HG03432 (cell line): ENCODE measurements around the gene FBXW7.
"Not testable (repeated sequence)": the region's sequence is repeated elsewhere in the genome, so short reads cannot be mapped to it uniquely, and the experiment has no call there.

Experiments used
- ATAC-seq: cut with Tn5 transposase; IDR thresholded peaks from one replicate; pipeline ENCODE4 v1.9.1; 2021; ENCODE audit warnings: mild to moderate bottlenecking, moderate library complexity; ENCODE audit not compliant: unreplicated experiment

Gene FBXW7

GRCh38 chr4:152535903-152536544 is at the start of gene FBXW7:
FBXW7 (minus strand) TSS chr4:152536092; CDS start chr4:152411803, 124,289 bp downstream.
- ATAC-seq = peak; percentile 90

- ATAC-seq = peak; percentile 87
These were observed 49.1 kb upstream of the FBXW7 start for GRCh38 chr4:152585023-152585441.

- no peak for ATAC-seq
These were observed 45.8 kb upstream of the FBXW7 start for GRCh38 chr4:152581536-152582160.

- no peak for ATAC-seq
These were observed 44.0 kb upstream of the FBXW7 start for GRCh38 chr4:152579916-152580315.

- ATAC-seq = no peak
These were observed 43.3 kb upstream of the FBXW7 start for GRCh38 chr4:152579107-152579764.

- ATAC-seq = no peak
These were observed 42.8 kb upstream of the FBXW7 start for GRCh38 chr4:152578670-152579069.

GRCh38 chr4:152577708-152578396 is 42.0 kb upstream of the FBXW7 start:
- ATAC-seq = no peak

- ATAC-seq = no peak
These were observed 39.6 kb upstream of the FBXW7 start for GRCh38 chr4:152575533-152575932.

GRCh38 chr4:152573861-152574260 is 38.0 kb upstream of the FBXW7 start:
- no peak for ATAC-seq

- ATAC-seq = peak; percentile 51
These were observed 36.7 kb upstream of the FBXW7 start for GRCh38 chr4:152572417-152573086.

- ATAC-seq = no peak
These were observed 35.9 kb upstream of the FBXW7 start for GRCh38 chr4:152571770-152572169.

- ATAC-seq = no peak
These were observed 35.4 kb upstream of the FBXW7 start for GRCh38 chr4:152571296-152571695.

- ATAC-seq = no peak
These were observed 29.4 kb upstream of the FBXW7 start for GRCh38 chr4:152565333-152565732.

- ATAC-seq = no peak
These were observed 28.4 kb upstream of the FBXW7 start for GRCh38 chr4:152564336-152564735.

- ATAC-seq = no peak
These were observed 27.3 kb upstream of the FBXW7 start for GRCh38 chr4:152563209-152563608.

- peak; percentile 42 for ATAC-seq
These were observed 23.7 kb upstream of the FBXW7 start for GRCh38 chr4:152559641-152560040.

GRCh38 chr4:152558396-152558795 is 22.5 kb upstream of the FBXW7 start:
- ATAC-seq = no peak

GRCh38 chr4:152556834-152557233 is 20.9 kb upstream of the FBXW7 start:
- no peak for ATAC-seq

GRCh38 chr4:152556283-152556682 is 20.4 kb upstream of the FBXW7 start:
- ATAC-seq = no peak

- ATAC-seq = no peak
These were observed 18.9 kb upstream of the FBXW7 start for GRCh38 chr4:152554742-152555141.

- ATAC-seq = not testable (repeated sequence)
These were observed 14.8 kb upstream of the FBXW7 start for GRCh38 chr4:152550687-152551086.
